GM12874 (cell line): Measurements from ENCODE around the gene SLC38A5.

Experiments
- CTCF ChIP-seq: IDR thresholded peaks from 2 replicates; pipeline ENCODE4 v1.5.1; 2011; ENCODE audit warnings: low read depth, mild to moderate bottlenecking, control low read depth, low read length, moderate library complexity; ENCODE audit not compliant: insufficient read depth

Gene SLC38A5

GRCh38 chrX:48512371-48512935 lies 42.4 kb upstream of the SLC38A5 start:
- TF ChIP-seq CTCF = no peak

- TF ChIP-seq CTCF = no peak
These were observed 41.5 kb upstream of the SLC38A5 start for GRCh38 chrX:48511560-48511959.

GRCh38 chrX:48509619-48510018 lies 39.6 kb upstream of the SLC38A5 start:
- TF ChIP-seq CTCF = no peak

- TF ChIP-seq CTCF = no peak
These were observed 39.2 kb upstream of the SLC38A5 start for GRCh38 chrX:48509245-48509590.

- TF ChIP-seq CTCF = no peak
These were observed 38.6 kb upstream of the SLC38A5 start, which contains the start of gene PORCN for GRCh38 chrX:48508400-48509244. Gene PORCN (plus strand): TSS chrX:48508992. CDS start chrX:48509821, 829 bp downstream.

GRCh38 chrX:48507246-48507645 lies 37.2 kb upstream of the SLC38A5 start:
- TF ChIP-seq CTCF = no peak

- TF ChIP-seq CTCF = no peak
These were observed 35.4 kb upstream of the SLC38A5 start for GRCh38 chrX:48505481-48505880.
